Astrocyte (in vitro differentiated cells and primary cell): ENCODE results near the gene FZD7.

Source experiments
- EZH2 ChIP-seq: IDR thresholded peaks from 2 replicates; pipeline ENCODE4 v1.6.1; 2012; ENCODE audit warnings: mild to moderate bottlenecking, low read length, inconsistent platforms; ENCODE audit not compliant: insufficient read depth
- TF ChIP-seq, protein P1 (sequence below): IDR thresholded peaks from 2 replicates; pipeline ENCODE4 v1.5.1; 2011; ENCODE audit warnings: low read depth, mild to moderate bottlenecking, inconsistent platforms, low read length, moderate library complexity; ENCODE audit not compliant: insufficient read depth

DNA sequence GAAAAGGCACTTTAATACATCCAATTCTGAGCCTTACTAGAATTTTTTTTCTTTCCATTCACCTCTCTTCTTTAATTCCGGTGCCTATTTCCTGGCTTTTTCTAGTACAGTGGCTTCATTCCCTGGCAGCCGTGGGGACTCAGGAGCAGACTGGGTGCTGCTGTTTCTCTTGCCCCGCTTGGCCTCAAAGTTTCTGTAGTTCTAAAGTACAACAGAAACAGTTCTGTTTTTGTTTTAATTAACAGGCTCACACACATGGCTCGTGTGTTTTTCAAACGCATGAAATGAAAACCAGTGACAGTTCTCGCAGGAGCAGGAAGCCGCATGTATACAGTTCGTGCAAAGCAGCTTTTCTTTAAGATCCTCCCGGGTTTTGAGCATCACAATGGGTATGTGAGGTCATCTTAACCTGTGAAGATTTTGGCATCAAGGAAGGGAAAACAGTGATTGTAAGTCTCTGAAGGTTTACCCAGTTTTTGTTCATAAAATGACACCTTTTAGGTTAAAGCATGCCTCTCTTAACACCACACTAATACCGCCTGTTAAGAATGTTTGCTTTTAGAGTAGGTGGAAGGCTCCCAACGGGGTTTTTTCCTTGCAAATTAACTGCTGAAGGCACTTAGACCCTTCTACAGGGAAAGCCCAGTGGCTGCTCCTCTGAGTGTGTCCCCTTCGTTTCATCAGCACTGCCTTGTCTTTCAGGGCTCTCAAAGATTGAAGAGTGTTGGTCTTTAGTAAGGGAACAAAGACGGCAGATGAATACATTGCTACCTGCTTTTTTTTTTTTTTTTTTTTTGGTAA, 5.8 kb downstream of the FZD7 start:
- TF ChIP-seq, protein P1, sequence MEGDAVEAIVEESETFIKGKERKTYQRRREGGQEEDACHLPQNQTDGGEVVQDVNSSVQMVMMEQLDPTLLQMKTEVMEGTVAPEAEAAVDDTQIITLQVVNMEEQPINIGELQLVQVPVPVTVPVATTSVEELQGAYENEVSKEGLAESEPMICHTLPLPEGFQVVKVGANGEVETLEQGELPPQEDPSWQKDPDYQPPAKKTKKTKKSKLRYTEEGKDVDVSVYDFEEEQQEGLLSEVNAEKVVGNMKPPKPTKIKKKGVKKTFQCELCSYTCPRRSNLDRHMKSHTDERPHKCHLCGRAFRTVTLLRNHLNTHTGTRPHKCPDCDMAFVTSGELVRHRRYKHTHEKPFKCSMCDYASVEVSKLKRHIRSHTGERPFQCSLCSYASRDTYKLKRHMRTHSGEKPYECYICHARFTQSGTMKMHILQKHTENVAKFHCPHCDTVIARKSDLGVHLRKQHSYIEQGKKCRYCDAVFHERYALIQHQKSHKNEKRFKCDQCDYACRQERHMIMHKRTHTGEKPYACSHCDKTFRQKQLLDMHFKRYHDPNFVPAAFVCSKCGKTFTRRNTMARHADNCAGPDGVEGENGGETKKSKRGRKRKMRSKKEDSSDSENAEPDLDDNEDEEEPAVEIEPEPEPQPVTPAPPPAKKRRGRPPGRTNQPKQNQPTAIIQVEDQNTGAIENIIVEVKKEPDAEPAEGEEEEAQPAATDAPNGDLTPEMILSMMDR = no peak
- TF ChIP-seq EZH2 = no peak
